ENCODE measurements around the gene APBA2.

Gene APBA2

DNA sequence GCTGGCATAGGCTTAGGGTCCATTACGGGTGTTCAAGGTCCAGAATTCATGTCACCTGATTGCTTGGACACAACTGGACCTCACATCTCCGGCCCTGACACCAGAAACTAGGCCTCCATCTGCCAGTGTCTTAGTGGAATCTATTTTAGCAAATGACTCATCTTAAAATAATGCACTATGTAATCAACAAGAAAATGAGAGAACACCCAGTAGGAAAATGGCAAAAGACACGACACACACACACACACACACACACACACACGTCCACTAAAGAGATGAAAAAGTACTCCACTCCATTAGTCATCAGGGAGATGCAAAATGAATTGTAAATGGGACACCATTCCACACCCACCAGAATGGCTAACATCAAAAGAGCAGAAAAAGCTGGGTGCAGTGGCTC, 11.2 kb downstream of the APBA2 start:
- no peak for DNase-seq (ENCODE audit: low read depth, low spot score)

DNA sequence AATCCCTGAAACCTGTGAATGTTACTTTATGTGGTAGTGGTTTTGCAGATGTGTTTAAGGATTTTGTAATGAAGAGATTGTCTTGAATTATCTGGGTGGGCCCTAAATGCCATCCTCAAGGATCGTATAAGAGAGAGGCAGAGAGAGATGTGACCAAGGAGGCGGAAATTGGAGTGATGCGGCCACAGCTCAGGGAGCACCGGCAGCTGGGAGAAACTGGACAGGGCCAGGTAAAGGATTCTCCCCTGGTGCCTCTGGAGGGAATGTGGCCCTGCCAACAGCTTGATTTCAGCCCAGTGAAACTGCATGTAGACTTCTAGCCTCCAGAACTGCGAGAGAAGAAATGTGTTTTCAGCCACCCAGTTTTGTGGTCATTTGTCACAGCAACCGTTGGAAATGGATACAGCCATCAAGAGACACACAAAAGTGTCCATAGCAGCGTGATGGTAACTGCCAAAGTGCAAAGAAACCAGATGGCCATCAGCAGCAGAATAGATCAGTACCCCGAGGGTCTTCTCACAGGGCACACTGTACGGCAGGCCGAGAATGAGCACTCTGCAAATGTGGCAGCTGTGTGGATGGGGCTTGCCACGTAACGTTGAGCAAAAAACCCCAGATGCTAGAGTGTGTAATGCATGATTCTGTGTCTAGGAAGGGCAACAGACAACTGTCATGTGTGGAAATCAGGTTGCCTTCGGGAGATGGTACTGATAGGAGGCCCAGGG, 12.2 kb downstream of the APBA2 start:
- DNase-seq (ENCODE audit: low read depth, low spot score): no peak

- no peak for DNase-seq (ENCODE audit: low read depth, low spot score)
Observed at GRCh38 chr15:28899061-28899738, 13.4 kb downstream of the APBA2 start.

- DNase-seq (ENCODE audit: low read depth, low spot score): no peak
Observed at GRCh38 chr15:28900041-28900891, 14.5 kb downstream of the APBA2 start.

- no peak for DNase-seq (ENCODE audit: low read depth, low spot score)
Observed at GRCh38 chr15:28900892-28901586, 15.3 kb downstream of the APBA2 start.

GRCh38 chr15:28901587-28901980, 15.8 kb downstream of the APBA2 start:
- DNase-seq (ENCODE audit: low read depth, low spot score): no peak

DNA sequence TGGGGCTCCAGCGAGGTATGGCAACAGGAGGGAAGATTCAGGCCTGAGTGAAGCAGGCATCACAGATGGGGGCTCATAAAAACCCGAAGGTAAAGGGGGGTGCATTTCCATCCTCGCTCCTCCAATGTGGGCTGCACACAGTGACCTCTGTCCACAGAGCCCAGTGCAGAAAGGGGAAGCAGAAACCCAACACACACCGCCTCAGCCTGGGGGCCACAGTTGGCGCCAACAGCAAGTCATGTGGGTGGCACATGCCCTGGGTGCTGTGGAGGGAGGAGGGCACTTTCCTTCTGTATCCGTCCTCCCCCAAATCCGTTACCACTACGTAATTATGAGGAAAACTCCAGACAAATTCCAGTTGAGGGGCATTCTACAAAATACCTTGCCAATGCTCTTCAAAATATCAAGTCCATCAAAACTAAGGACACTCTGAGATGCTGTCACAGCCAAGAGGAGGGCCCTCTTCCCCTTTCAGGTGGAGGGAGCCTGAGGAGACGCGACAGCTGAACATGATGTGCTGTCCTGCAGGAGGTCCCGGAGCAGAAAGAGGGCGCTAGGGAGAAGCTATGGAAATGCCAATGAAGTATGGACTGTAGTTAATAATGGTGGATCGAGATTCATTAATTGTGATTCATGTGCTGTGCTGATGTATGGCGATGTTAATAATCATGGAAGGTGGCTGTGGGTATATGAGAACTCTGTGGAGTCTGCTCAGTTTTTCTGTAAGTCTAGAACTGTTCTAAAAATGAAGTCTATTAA, 16.4 kb downstream of the APBA2 start:
- no peak for DNase-seq (ENCODE audit: low read depth, low spot score)

DNA sequence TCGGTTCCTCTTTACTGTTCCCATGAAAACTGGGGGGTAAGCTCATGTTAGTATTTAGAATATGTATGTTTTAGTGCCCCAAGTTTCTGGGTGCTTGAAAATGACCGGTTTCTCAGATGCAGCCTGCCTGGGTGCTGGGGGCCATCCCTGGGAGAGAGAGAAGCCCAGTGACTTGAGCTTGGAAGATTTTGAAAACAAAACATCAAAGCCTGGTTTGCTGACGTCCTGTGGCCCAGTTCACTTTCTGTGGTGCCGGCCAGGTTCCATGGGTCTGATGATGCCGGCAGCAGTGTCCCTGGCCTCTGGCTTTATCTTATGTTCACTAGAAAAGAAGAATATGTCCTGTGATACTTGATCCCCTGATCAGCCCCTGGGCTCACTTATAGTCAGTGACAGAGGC, 17.1 kb downstream of the APBA2 start:
- no peak for DNase-seq (ENCODE audit: low read depth, low spot score)

DNA sequence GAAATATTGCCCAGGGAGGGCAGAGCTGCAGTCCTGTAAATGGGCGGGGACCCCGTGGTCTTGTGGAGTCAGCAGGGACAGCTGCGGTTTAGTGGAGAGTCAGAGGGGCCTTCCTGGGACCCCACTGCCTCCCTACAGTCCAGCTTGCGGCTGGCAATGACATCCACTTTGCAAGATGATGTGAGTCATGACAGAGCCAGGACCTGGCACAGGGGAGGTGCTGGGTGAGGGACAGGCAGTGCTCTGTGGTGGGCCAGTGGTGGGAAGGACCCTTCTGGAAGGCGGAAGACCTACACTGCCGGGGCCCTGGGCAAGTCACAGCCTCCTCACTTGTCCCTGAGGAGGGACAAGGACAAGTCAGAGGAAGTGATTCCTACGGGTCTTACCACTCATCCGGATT, 17.8 kb downstream of the APBA2 start:
- DNase-seq (ENCODE audit: low read depth, low spot score): no peak

DNA sequence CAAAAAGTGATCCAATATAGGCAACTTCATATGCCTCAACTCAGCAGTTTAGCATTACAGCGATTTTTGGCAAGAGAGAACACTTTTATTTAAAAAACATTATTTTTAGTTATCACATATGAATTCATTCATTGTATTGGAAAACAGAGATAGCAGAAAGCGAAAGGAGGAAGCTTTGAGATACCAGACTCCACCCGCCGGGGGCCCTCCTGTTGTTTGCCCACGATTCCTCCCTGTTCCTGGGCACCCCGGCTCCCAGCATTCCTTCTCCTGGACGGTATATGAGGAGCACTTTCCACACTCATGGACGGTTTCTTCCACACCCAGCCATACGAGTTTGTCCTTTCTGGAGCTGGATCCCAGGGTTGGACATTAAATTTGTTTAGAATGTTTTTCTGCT, 18.2 kb downstream of the APBA2 start:
- DNase-seq (ENCODE audit: low read depth, low spot score): no peak

- DNase-seq (ENCODE audit: low read depth, low spot score): no peak
Observed at GRCh38 chr15:28904541-28905315, 19.0 kb downstream of the APBA2 start.

GRCh38 chr15:28907338-28907960, 21.7 kb downstream of the APBA2 start:
- DNase-seq (ENCODE audit: low read depth, low spot score): no peak

- DNase-seq (ENCODE audit: low read depth, low spot score): no peak
Observed at GRCh38 chr15:28909958-28910500, 24.3 kb downstream of the APBA2 start.

- no peak for DNase-seq (ENCODE audit: low read depth, low spot score)
Observed at GRCh38 chr15:28911310-28911931, 25.6 kb downstream of the APBA2 start.

GRCh38 chr15:28912422-28912821, 26.6 kb downstream of the APBA2 start:
- DNase-seq (ENCODE audit: low read depth, low spot score): no peak

- DNase-seq (ENCODE audit: low read depth, low spot score): no peak
Observed at GRCh38 chr15:28913171-28913765, 27.5 kb downstream of the APBA2 start.

GRCh38 chr15:28914046-28914445, 28.3 kb downstream of the APBA2 start:
- DNase-seq (ENCODE audit: low read depth, low spot score): no peak

DNA sequence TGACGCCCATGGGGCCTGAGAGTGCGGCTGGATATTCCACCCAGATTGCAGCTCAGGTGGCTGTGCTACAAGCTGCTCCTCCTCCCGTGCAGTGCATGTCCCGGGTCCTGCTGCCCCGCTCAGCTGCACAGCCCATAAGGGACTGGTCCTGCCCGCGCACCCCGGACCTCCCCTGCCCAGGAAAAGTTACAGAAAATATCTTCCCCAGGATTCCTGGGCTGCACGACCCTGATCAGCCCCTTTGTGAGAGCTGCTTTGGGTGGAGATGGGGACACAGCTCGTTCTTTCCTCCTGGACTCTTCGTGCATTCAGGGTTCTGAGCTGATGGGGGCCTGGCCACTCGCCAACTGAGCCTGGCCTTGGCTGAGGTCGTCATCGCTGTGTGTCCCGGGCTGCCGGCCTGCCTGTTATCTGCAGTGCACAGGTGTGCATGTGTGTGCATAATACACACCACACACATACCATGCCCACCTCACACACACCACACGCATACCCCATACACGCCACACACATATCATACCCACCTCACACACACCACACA, 28.8 kb downstream of the APBA2 start:
- no peak for DNase-seq (ENCODE audit: low read depth, low spot score)
